Liver (tissue), 9 donors: ENCODE measurements around the gene ATP10A. TPM values are rescaled to one million over a fixed set of nuclear protein-coding genes. Genes with fewer than 3 reads are reported as not detected.

ENCODE experiments used
- DNase-seq: peaks from one replicate; pipeline ENCODE4 v3.0.0-alpha.2; 2017; ENCODE audit warnings: low spot score
- H3K27ac ChIP-seq, 2 donors: one replicate each; pipeline ENCODE4 v1.7.0; 2013; ENCODE audit warnings: inconsistent platforms in 2 of 2, low read length in 2 of 2, control low read depth in 1 of 2, low read depth in 1 of 2, mild to moderate bottlenecking in 1 of 2
- H3K27me3 ChIP-seq, 4 donors: one replicate each; pipeline versions ENCODE4 v1.6.1 to v1.7.0; 2013; ENCODE audit warnings: low read length in 3 of 4, inconsistent platforms in 1 of 4, mild to moderate bottlenecking in 1 of 4, moderate library complexity in 1 of 4; ENCODE audit not compliant: control insufficient read depth in 4 of 4, insufficient read depth in 4 of 4
- H3K36me3 ChIP-seq, 4 donors: one replicate each; pipeline versions ENCODE4 v1.6.1 to v1.7.0; 2013; ENCODE audit warnings: low read length in 3 of 4, mild to moderate bottlenecking in 3 of 4, low read depth in 1 of 4, moderate library complexity in 1 of 4; ENCODE audit not compliant: control insufficient read depth in 4 of 4, insufficient read depth in 3 of 4
- H3K4me1 ChIP-seq, 4 donors: one replicate each; pipeline versions ENCODE4 v1.6.1 to v1.7.0; 2013; ENCODE audit warnings: low read length in 3 of 4, mild to moderate bottlenecking in 3 of 4, moderate library complexity in 1 of 4; ENCODE audit not compliant: control insufficient read depth in 4 of 4, insufficient read depth in 4 of 4
- H3K4me3 ChIP-seq, 3 donors: one replicate each; pipeline versions ENCODE4 v1.6.1 to v1.7.0; 2013; ENCODE audit warnings: low read length in 3 of 3, control low read depth in 1 of 3, low read depth in 1 of 3, mild to moderate bottlenecking in 1 of 3
- H3K9ac ChIP-seq, 2 donors: one replicate each; pipeline ENCODE4 v1.7.0; 2013; ENCODE audit warnings: low read length in 2 of 2, mild to moderate bottlenecking in 2 of 2, moderate library complexity in 2 of 2, control low read depth in 1 of 2, low read depth in 1 of 2
- H3K9me3 ChIP-seq, 4 donors: one replicate each; pipeline versions ENCODE4 v1.6.1 to v1.7.0; 2013; ENCODE audit warnings: low read length in 3 of 4; ENCODE audit not compliant: control insufficient read depth in 4 of 4
- ATF3 ChIP-seq: IDR thresholded peaks from 2 replicates; pipeline ENCODE4 v1.6.1; 2016; ENCODE audit warnings: antibody characterized with exemption
- CTCF ChIP-seq: fragments of 150-350 bp; IDR thresholded peaks from 2 replicates; pipeline ENCODE4 v1.5.1; 2017; ENCODE audit warnings: improper control_type of control experiment, low read depth, low read length; ENCODE audit not compliant: missing input control
- EGR1 ChIP-seq, 2 donors: IDR thresholded peaks; 2 replicates each; pipeline ENCODE4 v1.6.1; 2016 to 2018; ENCODE audit warnings: antibody characterized with exemption in 2 of 2, low read depth in 2 of 2
- FOXA1 ChIP-seq: IDR thresholded peaks from 2 replicates; pipeline ENCODE4 v1.6.1; 2016; ENCODE audit warnings: antibody characterized with exemption
- FOXA2 ChIP-seq: IDR thresholded peaks from 2 replicates; pipeline ENCODE4 v1.6.1; 2016; ENCODE audit warnings: antibody characterized with exemption
- GABPA ChIP-seq, 2 donors: IDR thresholded peaks in 1 of 2; conservative IDR thresholded peaks in 1 of 2; 2 replicates each; pipeline ENCODE4 v1.6.1; 2016; ENCODE audit warnings: antibody characterized with exemption in 2 of 2, mild to moderate bottlenecking in 1 of 2, moderate library complexity in 1 of 2
- HNF4A ChIP-seq, 2 donors: conservative IDR thresholded peaks; 2 replicates each; pipeline ENCODE4 v1.6.1; 2016; ENCODE audit warnings: antibody characterized with exemption in 2 of 2, mild to moderate bottlenecking in 2 of 2
- HNF4G ChIP-seq: IDR thresholded peaks from 2 replicates; pipeline ENCODE4 v1.6.1; 2016; ENCODE audit warnings: antibody characterized with exemption
- JUND ChIP-seq, 2 donors: IDR thresholded peaks; 2 replicates each; pipeline ENCODE4 v1.6.1; 2016; ENCODE audit warnings: antibody characterized with exemption in 2 of 2
- NR2F2 ChIP-seq: IDR thresholded peaks from 2 replicates; pipeline ENCODE4 v1.6.1; 2016; ENCODE audit warnings: antibody characterized with exemption
- REST ChIP-seq: IDR thresholded peaks from 2 replicates; pipeline ENCODE4 v1.6.1; 2016; ENCODE audit warnings: antibody characterized with exemption, mild to moderate bottlenecking
- RXRA ChIP-seq, 2 donors: IDR thresholded peaks; 2 replicates each; pipeline ENCODE4 v1.6.1; 2017 to 2018; ENCODE audit warnings: antibody characterized with exemption in 2 of 2, mild to moderate bottlenecking in 1 of 2
- SP1 ChIP-seq: IDR thresholded peaks from 2 replicates; pipeline ENCODE4 v1.6.1; 2018; ENCODE audit warnings: antibody characterized with exemption, mild to moderate bottlenecking
- TAF1 ChIP-seq: conservative IDR thresholded peaks from 2 replicates; pipeline ENCODE4 v1.6.1; 2016; ENCODE audit warnings: antibody characterized with exemption, mild to moderate bottlenecking
- YY1 ChIP-seq: IDR thresholded peaks from 2 replicates; pipeline ENCODE4 v1.6.1; 2016; ENCODE audit warnings: antibody characterized with exemption, mild to moderate bottlenecking
- ZBTB33 ChIP-seq: IDR thresholded peaks from 2 replicates; pipeline ENCODE4 v1.6.1; 2016; ENCODE audit warnings: antibody characterized with exemption
- whole genome bisulfite sequencing: extraction: QIAGEN DNeasy Blood & Tissue Kit; methylation state at CpG from one replicate; pipeline ENCODE4 v1.1.7; 2013; 5-methylcytosine and 5-hydroxymethylcytosine counted together
- polyA plus RNA-seq, 2 donors: library from polyadenylated mRNA; stranded (reverse) in 1 of 2; unstranded in 1 of 2; fragments of 200-250 nt in 1 of 2; fragments of >200 nt in 1 of 2; fragmentation: Nextera tagmentation in 1 of 2; extraction: Ambion mirVana in 1 of 2; gene quantifications; one replicate each; pipeline versions ENCODE4 v1.2.1 to v1.2.3, GENCODE V29; 2013 to 2015
- total RNA-seq, 2 donors: library from RNA; depleted of rRNA; stranded (reverse); fragments of >200 nt; gene quantifications; one replicate each; pipeline ENCODE4 v1.2.3, GENCODE V29; 2014
- donor health status: healthy.
- donor health status: healthy.
- donor health status: healthy.
- donor health status: healthy.
- donor health status: healthy.

The ATP10A gene
- total and polyA plus RNA-seq, 4 donors = 0.22 to 1.8 (median 0.39) TPM

GRCh38 chr15:25695875-25696760, 167.0 kb downstream of the ATP10A start:
- TF ChIP-seq RXRA (IDR thresholded peaks at IDR 0.05) (no peak), CTCF (no peak), GABPA (IDR thresholded peaks at IDR 0.05 in 1 of 2, conservative IDR thresholded peaks at IDR 0.05 in 1 of 2) (no peak), FOXA1 (no peak), YY1 (no peak), ATF3 (no peak), EGR1 (IDR thresholded peaks at IDR 0.05; ENCODE audit: low read depth in 2 of 2) (no peak), NR2F2 (no peak), HNF4A (conservative IDR thresholded peaks at IDR 0.05) (no peak), FOXA2 (no peak), JUND (IDR thresholded peaks at IDR 0.05) (no peak), TAF1 (no peak), HNF4G (no peak), SP1 (no peak), ZBTB33 (no peak), REST (no peak)
- DNase-seq = no peak
- Histone ChIP-seq H3K9ac (no peak overlapping the region), H3K4me1 (no peaks in the 10 kb centered on the region), H3K4me3 (no peak overlapping the region), H3K27me3 (no peaks in the 10 kb centered on the region), H3K36me3 (no peaks in the 10 kb centered on the region), H3K27ac (no peak overlapping the region), H3K9me3 (no peaks in the 10 kb centered on the region)
- 82% methylated on average over 17 of the region's 17 CpGs for WGBS
